Activated CD8-positive, alpha-beta memory T cell treated with anti-CD3 and anti-CD28 coated beads, Interleukin-2, amount 50 U/mL, for 1 hour (primary cell): ENCODE measurements around the gene RNF157.
"Not testable (repeated sequence)": the region's sequence is repeated elsewhere in the genome, so short reads cannot be mapped to it uniquely, and the experiment has no call there.

ENCODE experiments used
- DNase-seq: peaks from one replicate; pipeline ENCODE4 v3.0.0-alpha.2; 2020; ENCODE audit errors: extremely low read depth

The RNF157 gene

DNA sequence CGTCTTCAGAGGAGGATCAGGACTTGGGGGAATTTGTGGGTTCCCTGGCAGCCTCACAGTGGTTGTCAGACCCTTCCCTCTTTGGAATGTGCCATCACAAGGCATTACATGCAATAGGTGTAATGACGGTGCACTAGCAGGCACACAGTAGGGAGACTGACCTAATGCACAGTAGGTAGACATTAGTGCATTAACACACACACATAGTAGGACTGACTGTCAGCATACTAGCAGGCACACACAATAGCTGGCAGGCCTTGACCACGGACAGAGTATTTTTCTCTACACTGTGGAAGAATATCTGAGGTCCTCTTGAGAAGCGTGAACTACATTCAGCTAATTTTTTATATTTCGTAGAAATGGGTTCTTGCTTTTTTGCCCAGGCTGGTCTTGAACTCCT lies 14.0 kb upstream of the RNF157 start:
- no peak for DNase-seq

DNA sequence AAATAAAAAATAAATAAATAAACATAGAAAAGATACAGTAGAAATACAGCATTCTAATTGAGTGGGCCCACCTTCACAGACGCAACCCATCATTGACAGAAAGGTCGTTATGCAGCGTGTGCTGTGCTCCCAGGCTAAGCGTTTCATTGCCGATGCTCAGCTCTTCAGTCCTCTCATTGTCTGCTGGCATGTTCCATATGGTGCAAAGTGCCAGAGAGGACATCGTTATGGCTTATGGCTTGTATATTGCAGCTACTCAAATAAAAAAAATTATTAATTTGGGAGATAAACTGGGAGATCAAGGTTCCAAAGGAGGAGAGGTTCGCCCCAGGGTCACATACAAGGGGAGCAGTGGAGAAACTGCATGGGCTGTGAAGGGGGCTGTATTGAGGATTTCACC lies 13.5 kb upstream of the RNF157 start:
- no peak for DNase-seq

DNA sequence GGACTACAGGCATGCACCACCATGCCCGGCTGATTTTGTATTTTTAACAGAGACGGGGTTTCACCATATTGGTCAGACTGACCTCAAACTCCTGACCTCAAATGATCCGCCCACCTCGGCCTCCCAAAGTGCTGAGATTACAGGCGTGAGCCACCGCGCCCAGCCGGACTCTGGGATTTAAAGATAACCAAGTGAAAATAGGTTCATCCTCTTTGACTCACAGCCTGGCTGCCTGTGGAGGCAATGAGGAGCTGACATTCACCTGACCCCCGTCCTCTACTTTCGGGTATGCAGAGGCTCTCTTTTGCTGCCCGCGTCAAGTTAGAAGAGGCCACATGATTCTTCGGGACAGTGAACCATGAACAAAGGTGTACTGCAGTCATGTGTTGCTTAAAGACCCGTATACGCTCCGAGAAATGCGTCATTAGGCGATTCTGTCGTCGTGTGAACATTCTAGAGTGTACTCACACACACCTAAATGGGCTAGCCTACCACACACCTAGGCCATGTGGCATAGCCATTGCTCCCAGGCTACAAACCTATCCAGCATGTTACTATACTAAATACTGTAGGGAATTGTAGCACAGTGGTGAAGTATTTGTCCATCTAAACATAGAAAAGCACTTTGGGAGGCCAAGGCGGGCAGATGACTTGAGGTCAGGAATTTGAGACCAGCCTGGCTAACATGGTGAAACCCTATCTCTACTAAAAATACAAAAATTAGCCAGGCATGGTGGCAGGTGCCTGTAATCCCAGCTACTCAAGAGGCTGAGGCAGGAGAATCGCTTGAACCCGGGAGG lies 12.9 kb upstream of the RNF157 start:
- not testable (repeated sequence) for DNase-seq

DNA sequence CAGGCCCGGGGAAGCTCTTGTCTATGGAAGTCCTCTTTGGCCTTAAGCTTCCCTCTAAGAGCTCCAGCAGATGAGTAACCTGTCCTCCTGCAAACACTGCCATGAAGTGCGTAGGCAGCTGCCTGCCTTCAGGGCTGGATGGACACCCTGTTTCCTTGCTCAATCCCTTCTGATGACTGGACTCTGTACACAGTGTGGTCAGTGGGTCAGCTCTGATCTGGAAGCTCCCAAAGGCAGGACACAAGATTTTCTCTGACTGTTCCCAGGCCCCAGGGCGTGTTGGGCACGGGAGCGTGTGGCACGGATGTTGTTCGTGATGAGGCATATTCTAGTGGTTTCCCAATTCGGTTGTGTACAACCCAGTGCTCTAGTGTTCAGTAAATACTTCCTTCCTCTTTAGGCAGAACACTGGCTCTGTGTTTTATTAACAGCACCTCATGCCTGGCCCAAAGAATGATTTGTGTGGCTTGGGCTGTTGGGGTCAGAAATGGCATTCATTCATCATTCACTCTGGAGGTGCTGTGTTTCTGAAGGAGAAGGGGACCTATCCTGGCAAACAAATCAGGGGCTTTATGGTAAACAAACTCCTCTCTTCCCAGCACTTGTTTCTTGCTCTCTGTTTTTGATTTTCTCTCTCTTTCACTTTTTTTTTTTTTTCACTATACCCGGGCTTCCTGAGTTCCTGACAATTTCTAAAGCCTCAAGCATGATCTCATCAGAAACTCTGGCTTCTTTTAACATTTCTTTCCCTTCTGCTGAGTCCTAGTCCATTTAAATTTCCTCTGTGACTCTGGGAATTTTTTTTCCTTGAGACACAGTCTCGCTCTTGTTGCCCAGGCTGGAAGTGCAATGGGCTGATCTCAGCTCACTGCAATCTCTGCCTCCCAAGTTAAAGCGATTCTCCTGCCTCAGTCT lies 12.0 kb upstream of the RNF157 start:
- no peak for DNase-seq

DNA sequence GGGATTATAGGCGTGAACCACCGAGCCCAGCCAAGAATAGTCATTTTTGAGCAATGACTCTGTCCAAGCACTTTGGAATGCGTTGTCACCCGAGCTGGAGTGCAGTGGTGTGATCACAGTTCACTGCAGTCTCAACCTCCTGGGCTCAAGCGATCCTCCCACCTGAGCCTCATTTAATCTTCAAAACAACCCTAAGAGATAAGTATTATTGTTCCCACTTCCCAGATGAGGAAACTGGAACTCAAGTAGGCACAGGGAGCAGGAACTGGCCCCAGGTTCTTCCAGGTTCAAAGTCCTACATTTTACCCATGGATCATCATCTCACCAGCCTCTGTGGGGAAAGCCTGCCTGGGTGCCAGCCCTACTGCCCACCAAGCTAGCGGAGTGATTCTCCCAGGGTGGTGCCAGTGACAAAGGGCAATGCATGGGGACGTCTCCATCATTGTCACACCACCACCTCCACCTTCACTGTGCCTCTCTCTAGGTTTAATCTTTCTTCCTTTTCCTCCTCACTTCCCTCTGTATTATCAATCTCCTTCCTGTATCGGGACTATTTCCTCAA lies 11.3 kb upstream of the RNF157 start:
- DNase-seq = no peak

DNA sequence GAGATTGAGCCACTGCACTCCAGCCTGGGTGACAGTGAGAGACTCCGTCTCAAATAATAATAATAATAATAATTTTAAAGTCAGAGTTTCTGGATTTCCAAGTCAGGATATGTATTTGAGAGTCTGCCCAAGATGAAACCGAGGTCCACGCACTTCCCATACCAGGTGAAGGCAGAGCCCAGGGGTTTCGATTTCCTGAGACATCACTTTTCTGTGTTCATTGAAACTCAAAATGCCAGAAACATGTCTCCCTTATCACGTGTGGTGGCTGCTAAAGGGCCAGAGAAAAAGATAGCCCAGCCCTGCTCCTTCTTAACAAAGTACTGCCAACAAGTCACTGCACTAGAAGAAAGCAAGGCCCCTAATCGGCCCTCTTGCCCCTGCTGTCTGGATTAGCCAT lies 9.8 kb upstream of the RNF157 start:
- DNase-seq = no peak

DNA sequence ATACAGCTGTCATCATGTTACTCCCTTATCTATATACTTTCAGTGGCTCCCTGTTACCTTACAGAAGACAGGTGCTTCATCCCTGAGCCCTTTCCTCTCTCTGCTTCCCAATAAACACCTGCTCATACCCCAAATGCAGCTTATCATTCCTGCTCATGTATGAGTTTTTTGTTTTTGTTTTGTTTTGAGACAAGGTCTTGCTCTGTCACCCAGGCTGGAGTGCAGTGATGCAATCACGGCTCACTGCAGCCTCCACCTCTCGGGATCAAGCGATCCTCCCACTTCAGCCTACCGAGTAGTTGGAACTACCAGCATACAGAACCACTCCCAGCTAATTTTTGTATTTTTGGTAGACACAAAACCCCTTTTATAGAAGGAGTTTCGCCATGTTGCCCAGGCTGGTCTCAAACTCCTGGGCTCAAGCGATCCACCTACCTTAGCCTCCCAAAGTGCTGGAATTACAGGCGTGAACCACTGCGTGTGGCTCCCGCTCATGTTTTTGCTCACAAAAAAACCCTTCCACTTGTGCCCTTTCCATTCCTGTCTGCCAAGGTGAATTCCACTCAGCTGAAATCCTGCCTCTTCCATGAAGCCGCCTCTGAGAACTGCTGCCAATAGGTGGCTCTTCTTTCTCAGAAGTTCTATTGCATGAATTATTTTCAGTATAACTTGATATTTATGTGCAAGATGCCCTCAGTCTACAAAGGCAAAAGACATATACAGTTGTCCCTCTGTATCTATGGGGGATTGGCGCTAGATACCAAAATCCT lies 7.9 kb upstream of the RNF157 start:
- no peak for DNase-seq

DNA sequence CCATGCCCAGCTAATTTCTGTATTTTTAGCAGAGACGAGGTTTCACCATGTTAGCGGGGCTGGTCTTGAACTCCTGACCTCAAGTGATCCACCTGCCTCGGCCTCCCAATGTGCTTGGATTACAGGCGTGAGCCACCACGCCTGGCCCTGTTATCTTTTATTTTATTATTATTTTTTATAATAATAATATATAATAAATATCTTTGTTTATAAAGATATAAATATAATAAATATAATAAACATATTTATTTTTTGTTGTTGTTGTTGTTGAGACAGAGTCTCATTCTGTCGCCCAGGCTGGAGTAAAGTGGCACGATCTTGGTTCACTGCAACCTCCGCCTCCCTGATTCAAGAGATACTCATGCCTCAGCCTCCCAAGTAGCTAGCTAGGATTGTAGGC lies 7.0 kb upstream of the RNF157 start:
- DNase-seq = no peak

DNA sequence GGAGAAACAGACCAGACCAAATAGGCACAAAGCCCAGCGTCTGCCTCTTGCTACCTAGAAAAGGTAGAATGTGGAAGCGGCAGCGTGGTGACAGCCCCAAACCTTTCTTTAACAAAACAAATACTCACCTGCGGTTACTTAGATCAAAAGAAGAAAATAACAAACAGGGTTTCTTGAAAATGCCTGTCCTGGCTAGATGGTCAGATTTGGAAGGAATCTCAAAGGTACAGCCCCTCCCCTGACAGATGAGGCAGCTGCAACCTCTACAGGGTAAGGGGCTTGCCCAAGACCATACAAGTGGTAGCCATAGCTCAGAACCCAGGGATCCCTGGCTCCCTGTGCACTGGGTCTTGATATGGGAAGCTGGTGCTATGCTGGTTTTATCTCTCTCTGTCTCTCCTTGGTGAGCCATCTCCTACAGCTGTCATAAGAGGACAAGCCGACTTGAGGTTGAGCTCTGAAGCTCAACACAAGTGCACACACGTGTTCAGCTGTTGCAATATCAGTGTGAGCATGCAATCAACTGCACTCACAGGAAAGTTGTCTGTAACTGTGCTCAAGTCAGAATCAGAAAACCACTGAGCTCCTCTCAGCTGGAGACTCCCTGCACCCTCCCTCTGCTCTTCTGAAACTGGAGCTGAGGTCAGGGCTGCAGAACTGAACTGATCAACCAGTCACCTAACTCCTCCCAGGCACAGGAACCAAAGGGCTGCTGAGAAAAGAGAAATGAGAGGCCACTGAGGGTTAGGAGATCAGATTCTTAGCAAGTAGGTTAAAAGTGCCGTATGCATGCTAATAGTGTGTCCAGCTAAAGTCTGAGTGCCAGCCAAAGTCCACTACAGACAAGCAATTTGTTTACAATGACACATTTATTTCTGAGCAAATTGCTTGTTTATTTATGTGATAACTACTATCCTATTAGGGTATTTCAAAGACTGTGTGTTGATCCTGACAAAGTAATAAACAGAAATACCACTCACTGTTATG lies 6.1 kb upstream of the RNF157 start:
- DNase-seq = no peak

DNA sequence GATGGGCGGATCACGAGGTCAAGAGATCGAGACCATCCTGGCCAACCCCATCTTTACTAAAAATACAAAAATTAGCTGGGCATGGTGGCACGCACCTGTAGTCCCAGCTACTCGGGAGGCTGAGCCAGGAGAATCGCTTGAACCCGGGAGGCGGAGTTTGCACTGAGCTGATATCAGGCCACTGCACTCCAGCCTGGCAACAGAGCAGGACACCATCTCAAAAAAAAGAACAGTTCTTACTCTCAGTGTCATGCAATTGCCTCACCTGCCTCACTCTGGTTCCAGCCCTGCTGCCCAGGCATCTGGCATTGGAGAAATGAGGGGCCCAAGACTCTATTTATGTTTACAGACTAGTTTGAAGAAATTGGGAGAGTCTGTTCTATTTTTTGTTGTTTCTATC lies 4.4 kb upstream of the RNF157 start:
- DNase-seq = not testable (repeated sequence)

DNA sequence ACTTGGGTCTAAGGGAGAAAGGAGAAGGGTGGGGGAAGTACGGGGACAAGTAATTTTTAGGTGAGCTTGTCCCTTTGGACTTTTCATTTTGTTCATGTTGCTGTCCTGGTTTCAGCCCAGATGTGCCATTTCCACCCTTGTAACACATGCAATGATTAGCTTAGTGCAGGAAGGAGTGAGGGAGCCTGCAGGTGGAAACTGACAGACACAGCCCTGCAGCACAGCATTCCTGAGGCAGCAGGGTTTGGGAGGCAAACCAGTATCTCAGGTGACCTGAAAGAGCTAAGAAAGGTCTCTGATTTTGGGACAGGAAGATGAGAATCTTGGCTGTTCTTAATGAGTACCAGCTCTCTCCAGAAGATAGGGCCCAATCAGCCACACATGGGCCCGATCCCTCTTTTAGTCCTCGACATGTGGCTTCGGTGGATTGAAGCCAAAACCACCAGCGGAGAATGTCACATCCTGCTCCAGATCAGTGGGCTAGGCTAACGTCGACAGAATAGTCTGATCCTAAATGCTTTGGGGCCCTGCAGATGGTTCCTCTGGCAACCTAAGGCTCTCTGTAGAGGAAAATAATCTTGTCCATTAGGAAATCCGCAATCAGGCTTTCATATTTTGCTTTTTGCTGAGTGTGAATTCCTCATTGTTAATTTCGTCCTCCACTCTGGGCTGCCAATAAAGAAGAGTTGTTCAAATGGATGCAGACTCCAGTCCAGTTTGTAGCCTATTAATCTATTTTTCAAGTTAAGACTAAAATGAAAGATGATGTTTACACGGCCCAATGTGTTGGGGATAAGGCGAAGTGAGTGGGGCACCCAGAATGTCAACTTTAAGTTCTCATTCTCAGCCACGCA lies 3.8 kb upstream of the RNF157 start:
- DNase-seq = no peak

DNA sequence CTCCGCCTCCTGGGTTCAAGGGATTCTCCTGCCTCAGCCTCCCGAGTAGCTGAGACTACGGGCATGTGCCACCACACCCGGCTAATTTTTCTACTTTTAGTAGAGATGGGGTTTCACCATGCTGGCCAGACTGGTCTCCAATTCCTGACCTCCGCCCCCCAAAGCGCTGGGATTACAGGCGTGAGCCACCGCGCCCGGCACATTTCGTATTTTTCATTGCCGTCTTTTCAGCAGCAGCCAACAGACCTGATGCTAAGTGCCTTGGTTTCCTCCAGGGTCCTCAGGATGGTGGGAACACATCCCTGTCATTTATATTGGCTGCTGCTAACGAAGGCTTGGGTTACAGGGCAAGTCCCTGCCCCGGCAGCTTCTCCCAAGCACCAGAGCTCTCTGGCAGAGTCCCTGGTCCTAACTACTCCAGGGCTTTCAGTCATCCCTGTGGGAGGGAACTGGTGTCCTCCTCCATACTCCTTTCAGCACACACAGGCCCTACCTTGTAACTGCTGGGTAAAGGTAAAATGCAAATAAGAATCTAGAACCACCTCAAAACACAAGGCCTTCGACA lies 1.5 kb upstream of the RNF157 start:
- no peak for DNase-seq

DNA sequence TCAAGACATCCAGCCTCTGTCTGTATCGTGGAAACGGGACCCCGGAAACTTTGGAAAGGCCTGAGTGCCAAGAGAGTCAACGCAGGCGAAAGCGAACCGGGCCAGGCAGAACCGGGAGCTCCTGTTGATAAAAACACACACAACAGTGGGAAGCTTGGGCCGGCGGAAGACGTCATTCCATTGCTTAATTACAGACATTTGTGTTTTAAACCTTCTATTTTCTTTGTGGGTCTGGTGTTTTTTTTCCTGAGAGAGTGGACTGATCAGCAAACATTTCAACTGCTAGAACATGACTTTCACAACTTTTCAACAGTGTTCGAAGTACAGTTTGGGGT lies 878 bp upstream of the RNF157 start:
- DNase-seq = no peak

DNA sequence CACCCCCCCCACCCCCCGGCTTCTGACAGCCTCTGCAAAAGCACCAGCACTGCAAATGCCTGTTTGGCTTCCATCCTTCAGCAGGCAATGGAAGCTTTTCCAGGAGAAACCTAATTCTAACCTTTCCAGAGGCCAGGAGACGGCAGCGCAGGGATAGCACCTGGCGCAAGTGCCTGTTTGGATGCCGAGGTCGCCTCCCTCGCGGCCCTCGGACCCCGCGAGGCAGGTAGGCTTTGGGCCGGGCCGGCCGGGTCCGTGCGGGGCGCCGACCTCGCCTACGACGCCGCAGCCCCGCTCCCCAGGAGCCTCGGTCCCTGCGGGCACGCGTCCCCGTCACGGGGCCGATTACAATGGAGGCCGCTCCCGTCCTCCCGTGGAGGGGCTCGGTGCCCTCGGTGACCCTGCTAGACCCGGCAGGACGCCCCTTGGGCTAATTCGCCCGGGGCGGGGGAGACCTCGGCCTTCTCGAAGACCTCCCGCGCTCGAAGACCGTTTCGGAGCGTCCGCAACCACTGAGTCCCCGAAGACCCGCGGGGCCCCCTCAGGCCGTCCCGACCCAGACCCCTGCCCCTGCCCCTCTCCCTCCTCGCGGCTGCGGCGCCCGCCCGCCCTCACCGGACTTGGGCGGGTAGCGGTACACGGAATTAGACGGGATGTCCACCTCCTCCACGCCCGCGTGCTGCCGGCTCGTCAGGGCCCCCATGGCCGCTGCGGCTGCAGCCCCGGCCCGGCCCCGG lies 587 bp downstream of the RNF157 start:
- no peak for DNase-seq

DNA sequence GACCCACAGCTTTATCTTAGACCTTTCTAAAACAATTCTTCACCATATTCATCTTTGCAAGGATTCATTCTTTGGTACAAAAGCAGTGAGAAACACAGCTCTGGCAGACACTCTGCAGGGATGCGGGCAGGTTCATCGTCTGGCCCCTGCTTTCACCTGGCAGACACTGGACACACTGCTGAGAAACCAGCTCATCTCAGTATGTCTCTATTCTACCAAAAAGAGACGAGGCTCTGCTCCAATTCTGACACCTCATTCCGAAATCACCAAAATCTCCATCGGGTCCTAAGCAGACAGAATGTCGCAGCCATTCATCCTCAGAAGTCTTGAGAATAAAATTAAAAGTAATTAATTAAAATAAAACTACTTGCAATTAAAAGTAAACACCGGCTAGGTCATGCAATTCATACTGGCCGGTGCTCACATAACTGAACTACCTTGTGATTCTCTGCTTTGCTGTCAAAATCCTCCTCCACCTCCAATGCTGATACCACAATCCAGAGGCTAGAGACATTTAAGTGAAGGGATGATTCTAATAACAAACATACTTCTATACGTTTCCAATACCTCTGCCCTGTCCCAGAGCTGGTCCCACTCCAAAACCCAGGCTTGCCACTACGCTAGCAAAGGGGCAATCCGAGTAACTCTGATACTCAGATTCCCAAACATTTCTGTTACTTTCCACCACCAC lies 1.3 kb downstream of the RNF157 start:
- no peak for DNase-seq

DNA sequence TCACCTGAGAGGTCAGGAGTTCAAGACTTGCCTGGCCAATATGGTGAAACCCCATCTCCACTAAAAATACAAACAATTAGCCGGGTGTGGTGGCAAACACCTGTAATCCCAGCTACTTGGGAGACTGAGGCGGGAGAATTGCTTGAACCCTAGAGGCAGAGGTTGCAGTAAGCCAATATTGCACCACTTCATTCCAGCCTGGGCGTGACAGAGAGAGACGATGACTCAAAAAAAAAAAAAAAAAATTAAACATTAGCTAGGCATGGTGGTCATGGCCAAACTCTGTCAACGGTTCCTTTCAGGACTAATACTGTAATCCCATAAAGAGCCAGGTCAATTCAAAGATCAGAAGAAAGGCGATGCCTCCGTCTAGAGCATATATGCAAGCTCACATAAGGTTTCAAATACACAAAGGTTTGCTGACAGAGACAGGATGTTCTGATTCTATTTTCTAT lies 2.4 kb downstream of the RNF157 start:
- no peak for DNase-seq

DNA sequence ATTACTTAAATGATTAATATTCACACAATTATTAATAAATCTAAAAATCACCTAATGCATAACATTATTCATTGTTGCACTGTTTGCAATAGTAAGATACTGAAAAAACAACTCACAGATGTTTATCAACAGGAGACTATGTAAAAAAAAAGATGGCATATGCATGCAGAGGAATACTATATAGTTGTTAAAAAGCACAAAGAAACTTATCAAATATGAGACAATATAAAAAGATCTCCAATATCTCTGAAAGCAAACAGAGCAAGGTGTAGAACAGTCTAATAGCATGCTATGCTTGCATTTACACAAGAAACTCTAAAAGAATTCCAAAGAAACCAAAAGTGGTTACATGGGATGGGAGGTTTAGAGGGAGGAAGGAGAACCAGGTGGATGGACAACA lies 3.7 kb downstream of the RNF157 start:
- DNase-seq = no peak

DNA sequence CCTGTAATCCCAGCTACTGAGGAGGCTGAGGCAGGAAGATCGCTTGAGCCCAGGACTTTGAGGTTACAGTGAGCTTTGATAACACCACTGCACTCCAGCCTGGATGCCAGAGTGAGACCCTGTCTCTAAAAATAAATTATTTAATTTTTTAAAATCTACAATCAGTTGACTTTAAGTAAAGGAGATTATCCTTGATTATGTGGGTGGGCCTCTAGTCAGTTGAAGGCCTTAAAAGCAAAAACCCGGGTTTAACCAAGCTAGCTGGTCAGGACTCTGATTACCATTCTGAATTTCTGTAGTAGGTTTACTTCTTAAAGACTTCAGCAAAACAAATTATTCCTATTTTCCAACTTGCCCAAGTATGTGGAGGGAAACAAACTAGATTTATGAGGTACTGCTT lies 4.4 kb downstream of the RNF157 start:
- DNase-seq = no peak
